NK-92 (cell line): ENCODE results near the gene PXYLP1.
"Not testable (repeated sequence)": the region's sequence is repeated elsewhere in the genome, so short reads cannot be mapped to it uniquely, and the experiment has no call there.

Source experiments
- DNase-seq: peaks from one replicate; lab custom pipeline; 2025; ENCODE audit not compliant: unreplicated experiment; lab: John Stamatoyannopoulos, UW

Gene PXYLP1, protein sequence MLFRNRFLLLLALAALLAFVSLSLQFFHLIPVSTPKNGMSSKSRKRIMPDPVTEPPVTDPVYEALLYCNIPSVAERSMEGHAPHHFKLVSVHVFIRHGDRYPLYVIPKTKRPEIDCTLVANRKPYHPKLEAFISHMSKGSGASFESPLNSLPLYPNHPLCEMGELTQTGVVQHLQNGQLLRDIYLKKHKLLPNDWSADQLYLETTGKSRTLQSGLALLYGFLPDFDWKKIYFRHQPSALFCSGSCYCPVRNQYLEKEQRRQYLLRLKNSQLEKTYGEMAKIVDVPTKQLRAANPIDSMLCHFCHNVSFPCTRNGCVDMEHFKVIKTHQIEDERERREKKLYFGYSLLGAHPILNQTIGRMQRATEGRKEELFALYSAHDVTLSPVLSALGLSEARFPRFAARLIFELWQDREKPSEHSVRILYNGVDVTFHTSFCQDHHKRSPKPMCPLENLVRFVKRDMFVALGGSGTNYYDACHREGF

DNA sequence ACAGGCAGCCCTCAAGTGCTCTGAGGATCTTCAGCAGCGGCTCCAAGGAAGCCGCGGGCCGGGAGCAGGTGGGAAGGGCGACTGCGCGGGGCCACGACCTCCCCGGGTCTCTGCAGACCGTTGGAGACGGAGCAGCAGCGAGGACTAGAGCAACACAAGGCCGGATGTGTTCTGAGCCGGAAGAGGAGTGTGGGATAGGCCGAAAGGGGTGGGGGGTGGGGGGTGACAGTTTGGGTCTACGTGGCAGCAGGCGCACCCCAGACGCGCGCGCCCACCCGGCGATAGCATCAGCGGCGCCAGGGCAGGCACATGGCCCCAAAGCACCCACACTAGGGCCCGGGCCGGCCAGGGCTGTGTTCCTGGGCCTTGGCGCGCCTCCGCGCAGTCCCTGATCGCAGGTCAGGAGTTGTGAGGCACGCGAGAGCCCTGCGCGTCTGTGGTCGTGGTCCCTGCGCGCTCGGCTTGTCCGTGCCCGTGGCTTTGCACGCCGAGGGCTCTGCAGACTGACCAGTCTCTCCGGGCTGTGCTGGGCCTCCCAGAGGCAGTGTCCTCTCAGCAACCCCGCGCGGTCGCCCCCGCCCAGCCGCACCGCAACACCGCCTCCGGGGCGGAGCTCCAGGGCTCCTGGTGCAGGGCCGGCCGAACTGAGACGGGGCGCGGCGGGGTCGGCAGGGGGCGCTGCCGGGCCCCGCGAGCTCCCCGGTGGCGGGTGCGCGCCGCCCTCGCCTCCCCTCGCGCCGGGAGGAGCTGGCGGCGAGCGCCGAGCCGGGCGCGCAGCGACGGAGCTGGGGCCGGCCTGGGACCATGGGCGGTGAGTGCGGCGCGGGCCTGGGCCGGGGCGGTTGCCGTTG is at the start of gene PXYLP1:
Gene PXYLP1 (plus strand): TSS at position 725 of the 851 bp plus-strand sequence. CDS start 28,351 bp downstream, outside the sequence.
- peak; percentile 50 for DNase-seq

- DNase-seq: no peak
These were observed 48.0 kb upstream of the PXYLP1 start for GRCh38 chr3:141183606-141184005.

- no peak for DNase-seq
These were observed 47.2 kb upstream of the PXYLP1 start for GRCh38 chr3:141184430-141184829.

- DNase-seq: no peak
These were observed 40.4 kb upstream of the PXYLP1 start for GRCh38 chr3:141191097-141191749.

DNA sequence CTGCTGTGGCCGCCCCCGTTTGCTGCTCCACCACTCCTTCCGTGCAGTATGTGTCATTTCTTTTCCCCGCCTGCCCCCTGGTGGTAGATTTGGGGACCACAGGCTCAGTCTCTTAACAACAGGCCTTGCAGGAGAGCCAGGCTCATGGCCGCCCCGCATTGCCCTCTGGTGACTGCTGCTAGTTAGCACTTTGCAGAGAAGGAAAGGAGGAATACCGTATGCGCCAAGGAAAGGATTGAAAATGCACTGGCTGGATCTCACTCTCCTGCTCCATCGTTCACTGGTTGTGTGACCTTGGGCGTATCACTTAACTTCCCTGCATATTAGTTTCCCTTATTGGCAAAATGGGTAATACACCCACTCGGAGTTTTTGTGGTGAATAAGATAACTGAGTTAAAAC is 39.3 kb upstream of the PXYLP1 start:
- peak; percentile 70 for DNase-seq

GRCh38 chr3:141193066-141193830 is 38.4 kb upstream of the PXYLP1 start:
- no peak for DNase-seq

GRCh38 chr3:141201122-141201521 is 30.5 kb upstream of the PXYLP1 start:
- DNase-seq: no peak

GRCh38 chr3:141202682-141203081 is 28.9 kb upstream of the PXYLP1 start:
- DNase-seq: no peak

GRCh38 chr3:141203866-141204265 is 27.8 kb upstream of the PXYLP1 start:
- no peak for DNase-seq

GRCh38 chr3:141204343-141204742 is 27.3 kb upstream of the PXYLP1 start:
- no peak for DNase-seq

DNA sequence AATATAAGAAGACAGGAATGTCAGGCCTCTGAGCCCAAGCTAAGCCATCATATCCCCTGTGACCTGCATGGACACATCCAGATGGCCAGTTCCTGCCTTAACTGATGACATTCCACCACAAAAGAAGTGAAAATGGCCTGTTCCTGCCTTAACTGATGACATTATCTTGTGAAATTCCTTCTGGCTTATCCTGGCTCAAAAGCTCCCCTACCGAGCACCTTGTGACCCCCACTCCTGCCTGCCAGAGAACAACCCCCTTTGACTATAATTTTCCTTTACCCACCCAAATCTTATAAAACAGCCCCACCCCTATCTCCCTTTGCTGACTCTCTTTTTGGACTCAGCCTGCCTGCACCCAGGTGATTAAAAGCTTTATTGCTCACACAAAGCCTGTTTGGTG is 20.3 kb upstream of the PXYLP1 start:
- DNase-seq: not testable (repeated sequence)

GRCh38 chr3:141212101-141212500 is 19.5 kb upstream of the PXYLP1 start:
- no peak for DNase-seq

- no peak for DNase-seq
These were observed 19.1 kb upstream of the PXYLP1 start for GRCh38 chr3:141212555-141212954.

- no peak for DNase-seq
These were observed 14.7 kb upstream of the PXYLP1 start for GRCh38 chr3:141216975-141217374.

- no peak for DNase-seq
These were observed 14.2 kb upstream of the PXYLP1 start for GRCh38 chr3:141217389-141217788.

GRCh38 chr3:141218162-141218835 is 13.3 kb upstream of the PXYLP1 start:
- no peak for DNase-seq

DNA sequence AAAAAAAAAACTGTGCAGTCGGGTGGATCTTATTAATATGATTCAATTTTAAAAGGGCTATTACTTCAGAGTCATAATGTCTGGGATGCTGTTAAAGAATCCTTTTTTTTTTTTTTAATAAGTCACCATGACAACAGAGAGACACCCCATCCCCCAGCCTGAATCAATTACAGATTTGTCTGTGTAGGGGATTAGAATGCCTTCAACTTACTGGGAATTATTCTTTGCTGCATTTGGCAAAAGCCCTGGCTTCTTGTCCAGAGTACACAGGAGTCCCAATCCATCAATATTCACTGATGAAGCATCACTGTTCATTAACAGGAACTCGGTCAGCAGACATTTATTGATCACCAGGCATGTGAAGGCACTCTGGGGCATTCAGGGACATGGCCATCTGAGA is 12.7 kb upstream of the PXYLP1 start:
- DNase-seq: no peak

DNA sequence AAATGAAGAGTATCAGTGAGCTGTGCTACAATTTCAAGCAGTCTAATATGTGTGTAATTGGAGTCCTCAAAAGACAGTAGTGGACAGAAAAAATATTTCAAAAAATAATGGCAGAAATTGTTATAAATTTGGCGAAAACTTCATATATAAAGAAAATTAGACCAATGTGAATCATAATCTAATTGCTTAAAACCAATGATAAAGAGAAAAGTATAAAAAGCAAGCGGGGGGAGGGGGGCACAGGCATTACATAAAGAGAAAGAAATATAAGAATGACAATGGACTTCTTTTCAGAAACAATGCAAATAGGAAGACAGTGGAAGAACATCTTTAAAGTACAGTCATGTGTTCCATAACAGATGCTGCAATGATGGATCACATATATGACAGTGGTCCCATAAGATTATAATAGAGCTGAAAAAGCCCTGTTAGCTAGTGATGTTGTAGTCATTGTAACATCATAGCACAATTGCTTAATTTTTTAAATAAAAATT is 7.9 kb upstream of the PXYLP1 start:
- DNase-seq: no peak

- no peak for DNase-seq
These were observed 5.7 kb upstream of the PXYLP1 start for GRCh38 chr3:141225939-141226338.

- no peak for DNase-seq
These were observed 4.4 kb upstream of the PXYLP1 start for GRCh38 chr3:141227216-141227615.
